ENCODE measurements around the gene MTG2. TPM values are rescaled to one million over a fixed set of nuclear protein-coding genes. Genes with fewer than 3 reads are reported as not detected.

Gene MTG2
- total and polyA plus RNA-seq, 2 of the 8 experiments (the other 6 are each of a cell fraction or from before 2014, with no cell fraction given) = 14.4 to 22.8 TPM

GRCh38 chr20:62186096-62186426 lies 3.2 kb downstream of the MTG2 start:
- H4K8ac ChIP-seq (ENCODE audit: extremely low read depth, insufficient read depth, low read length) = no peak overlapping the region
- H4K20me1 ChIP-seq (replicated peaks in 1 of 2; ENCODE audit: control insufficient read depth in 1 of 2, insufficient read depth in 2 of 2, low read length in 2 of 2) = peaks cover 4% of the 10 kb centered on the region in 2 experiments
- peaks cover 13% of the 10 kb centered on the region; the same call in 1 of the 2 replicates for H3K79me1 ChIP-seq (ENCODE audit: low read depth, low read length)
- H4K5ac ChIP-seq (ENCODE audit: insufficient read length, low read depth, low read length) = no peak overlapping the region
- no peak for FAIRE-seq
- ChIA-PET CTCF (ENCODE audit: partially characterized antibody) (no interaction called here), POLR2A (ENCODE audit: partially characterized antibody) (no interaction called here)
- no peak overlapping the region for H4K91ac ChIP-seq (replicated peaks; ENCODE audit: insufficient read length, low read length)
- DNase-seq (ENCODE audit: low read depth in 1 of 2, low spot score in 2 of 2) = no peak
- H3K27me3 ChIP-seq (replicated peaks in 1 of 4; ENCODE audit: control insufficient read depth in 3 of 4, extremely low read depth in 1 of 4, insufficient read depth in 3 of 4, low read length in 3 of 4) = no peaks in the 10 kb centered on the region
- H3K4me3 ChIP-seq (ENCODE audit: extremely low read depth in 1 of 4, insufficient read depth in 2 of 4, low read depth in 3 of 4, low read length in 4 of 4) = no peak overlapping the region
- no peak overlapping the region for H2BK5ac ChIP-seq (ENCODE audit: low read depth, low read length)
- H2AK5ac ChIP-seq (ENCODE audit: low read depth, low read length) = no peak overlapping the region
- no peak overlapping the region for H3K18ac ChIP-seq (ENCODE audit: extremely low read depth, low read length)
- no peak overlapping the region for H2BK15ac ChIP-seq (ENCODE audit: low read length)
- H3K9me3 ChIP-seq (ENCODE audit: insufficient read depth in 2 of 2, low read depth in 1 of 2, low read length in 1 of 2) = no peaks in the 10 kb centered on the region
- H2BK20ac ChIP-seq (ENCODE audit: low read length) = no peak overlapping the region
- H3K27ac ChIP-seq (ENCODE audit: low read depth, low read length) = no peak overlapping the region
- H3K4me2 ChIP-seq (ENCODE audit: insufficient read depth in 1 of 2, low read depth in 2 of 2, low read length in 2 of 2) = no peak overlapping the region
- H3K4me1 ChIP-seq (replicated peaks in 1 of 4; ENCODE audit: control insufficient read depth in 3 of 4, insufficient read depth in 4 of 4, low read length in 3 of 4) = peaks cover 0 to 5% (median 1%) of the 10 kb centered on the region in 4 experiments; a peak in 3 of 7 replicates
- peaks cover 3% of the 10 kb centered on the region for H3K23me2 ChIP-seq (ENCODE audit: low read depth, low read length)
- no peak overlapping the region for H2BK120ac ChIP-seq (replicated peaks; ENCODE audit: low read depth, low read length)
- no peak overlapping the region for H3K14ac ChIP-seq (ENCODE audit: insufficient read length)
- peaks cover 6 to 34% of the 10 kb centered on the region in 2 experiments; a peak in 3 of 4 replicates for H3K79me2 ChIP-seq (ENCODE audit: control insufficient read depth in 1 of 2, insufficient read depth in 2 of 2, low read length in 2 of 2)
- no peak overlapping the region; a peak in 1 of 7 replicates for H3K9ac ChIP-seq (replicated peaks in 1 of 4; ENCODE audit: extremely low read depth in 1 of 4, low read depth in 3 of 4, low read length in 3 of 4)
- no peak overlapping the region for H3K23ac ChIP-seq (ENCODE audit: insufficient read length)
- H2AFZ ChIP-seq (ENCODE audit: low read length) = no peak overlapping the region
- H3K4ac ChIP-seq (replicated peaks; ENCODE audit: insufficient read length, low read depth, low read length) = no peak overlapping the region
- H2BK12ac ChIP-seq (ENCODE audit: low read depth, low read length) = no peak overlapping the region
- H3K36me3 ChIP-seq (ENCODE audit: control insufficient read depth in 2 of 4, insufficient read depth in 4 of 4, low read length in 3 of 4) = no peaks in the 10 kb centered on the region; a peak in 1 of 8 replicates
- WGBS, 2 experiments (ENCODE audit: extremely low coverage in 1 of 2, insufficient coverage in 1 of 2, insufficient read length in 1 of 2, insufficient replicate concordance in 2 of 2, low coverage in 1 of 2, low lambda C conversion rate in 2 of 2, missing lambda C conversion rate in 1 of 2) = 88% methylated on average over 3 of the region's 3 CpGs; no CpG with 5 or more reads in 1 of the 2 experiments
- H3K56ac ChIP-seq (replicated peaks; ENCODE audit: insufficient read length, low read depth, low read length) = no peak overlapping the region
- no peak for TF ChIP-seq TBP (IDR thresholded peaks at IDR 0.05; ENCODE audit: low read depth, low read length)
- no peak for TF ChIP-seq EZH2 (IDR thresholded peaks at IDR 0.05; ENCODE audit: low read depth, low read length, severe bottlenecking)
- TF ChIP-seq SP4 (IDR thresholded peaks at IDR 0.05; ENCODE audit: low read length) = no peak
- no peak for TF ChIP-seq TAF7 (optimal IDR thresholded peaks at IDR 0.05; ENCODE audit: borderline replicate concordance, low read depth, low read length)
- TF ChIP-seq JUND (IDR thresholded peaks at IDR 0.05; ENCODE audit: low read length) = no peak
- TF ChIP-seq GTF2F1 (IDR thresholded peaks at IDR 0.05; ENCODE audit: borderline replicate concordance, low read depth, low read length) = no peak
- TF ChIP-seq SRF (IDR thresholded peaks at IDR 0.05; ENCODE audit: low read depth, low read length) = no peak
- no peak for TF ChIP-seq KDM4A (IDR thresholded peaks at IDR 0.05; ENCODE audit: low read depth, low read length, severe bottlenecking)
- TF ChIP-seq FOSL1 (IDR thresholded peaks at IDR 0.05; ENCODE audit: insufficient read depth, low read depth, low read length) = no peak
- no peak for TF ChIP-seq KDM5A (IDR thresholded peaks at IDR 0.05; ENCODE audit: low read length)
- TF ChIP-seq MAFK (IDR thresholded peaks at IDR 0.05; ENCODE audit: low read depth, low read length) = no peak
- no peak for TF ChIP-seq POLR2A (IDR thresholded peaks at IDR 0.05; ENCODE audit: control extremely low read depth in 1 of 2, low read depth in 2 of 2, low read length in 2 of 2)
- TF ChIP-seq BCL11A (IDR thresholded peaks at IDR 0.05; ENCODE audit: low read depth in 2 of 2, low read length in 2 of 2) = no peak
- no peak for TF ChIP-seq HDAC2 (IDR thresholded peaks at IDR 0.05; ENCODE audit: borderline replicate concordance in 1 of 2, low read depth in 2 of 2, low read length in 2 of 2)
- TF ChIP-seq, protein P1, sequence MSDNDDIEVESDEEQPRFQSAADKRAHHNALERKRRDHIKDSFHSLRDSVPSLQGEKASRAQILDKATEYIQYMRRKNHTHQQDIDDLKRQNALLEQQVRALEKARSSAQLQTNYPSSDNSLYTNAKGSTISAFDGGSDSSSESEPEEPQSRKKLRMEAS (IDR thresholded peaks at IDR 0.05) = no peak
